GM19372 (cell line): ENCODE results near the gene CST11.

Experiments
- ATAC-seq: cut with Tn5 transposase; IDR thresholded peaks from one replicate; pipeline ENCODE4 v1.9.1; 2021; ENCODE audit warnings: mild to moderate bottlenecking, low read depth, moderate library complexity; ENCODE audit not compliant: unreplicated experiment

CST11 gene

DNA sequence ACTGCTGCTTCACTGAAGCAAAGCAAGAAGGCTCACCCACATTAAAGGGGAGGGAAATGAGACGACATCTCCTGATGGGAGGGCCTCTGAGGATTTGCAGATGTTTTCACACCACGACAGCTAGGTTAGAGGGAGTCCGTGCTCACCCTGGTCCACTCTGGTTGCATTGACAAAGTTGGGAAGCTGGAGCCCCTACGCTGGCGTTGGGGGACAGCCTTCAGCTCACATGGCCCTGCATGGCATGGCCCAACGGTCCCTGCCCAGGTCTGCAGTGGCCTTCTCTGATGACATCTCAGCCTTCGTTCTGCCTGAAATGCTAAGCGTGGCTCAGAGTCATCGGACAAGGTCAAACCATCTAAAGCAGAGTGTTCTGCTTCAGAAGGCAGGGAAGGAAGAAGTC is 27.5 kb downstream of the CST11 start:
- no peak for ATAC-seq

- ATAC-seq: peak; percentile 94
These were observed 31.4 kb downstream of the CST11 start, which contains the start of gene NAPB for GRCh38 chr20:23420943-23421931. Gene NAPB (minus strand): TSS chr20:23421488. CDS start chr20:23421402, 86 bp downstream.

DNA sequence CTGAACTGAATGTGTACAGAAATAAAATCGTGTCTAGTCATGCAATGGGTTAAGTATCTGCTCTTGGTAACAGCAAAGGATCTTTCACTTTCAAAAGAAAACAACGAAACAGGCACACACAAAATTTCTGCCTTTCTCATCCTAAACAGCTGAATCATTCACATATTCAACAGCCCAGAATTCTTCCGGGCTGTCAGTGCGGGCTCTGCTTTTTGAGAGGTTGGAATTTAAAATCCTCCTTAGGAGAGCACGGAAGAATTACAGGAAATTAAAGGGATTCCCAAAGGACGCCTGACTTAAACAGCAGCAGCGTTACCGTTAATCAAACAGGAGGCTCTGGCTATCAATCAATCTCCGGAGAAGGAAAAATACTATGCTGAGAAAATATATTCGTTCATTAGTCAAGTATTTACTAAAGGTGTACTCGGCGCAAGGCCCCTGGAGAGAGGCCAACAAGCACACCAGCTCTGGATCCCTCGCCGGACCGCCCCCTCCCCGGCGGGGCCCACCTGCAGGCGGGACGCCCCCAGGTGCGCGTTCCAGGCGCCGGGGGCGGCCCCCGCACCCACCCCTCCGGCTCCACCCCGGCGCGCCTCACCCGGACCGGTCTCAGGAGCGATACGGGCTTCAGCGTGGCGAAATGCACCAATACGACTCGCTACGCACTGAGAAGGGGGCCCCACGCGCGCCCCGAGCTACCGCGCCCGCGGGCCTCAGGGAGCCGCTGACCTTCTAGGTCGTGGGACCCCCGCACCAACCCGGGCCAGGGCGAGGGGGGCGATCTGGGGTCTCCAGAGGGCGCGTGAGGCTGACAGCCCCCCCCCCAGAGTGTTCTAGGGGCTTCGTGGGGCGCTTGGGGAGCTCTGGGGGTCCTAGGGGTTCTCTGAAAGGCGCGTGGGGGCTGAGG is 32.4 kb downstream of the CST11 start:
- no peak for ATAC-seq

DNA sequence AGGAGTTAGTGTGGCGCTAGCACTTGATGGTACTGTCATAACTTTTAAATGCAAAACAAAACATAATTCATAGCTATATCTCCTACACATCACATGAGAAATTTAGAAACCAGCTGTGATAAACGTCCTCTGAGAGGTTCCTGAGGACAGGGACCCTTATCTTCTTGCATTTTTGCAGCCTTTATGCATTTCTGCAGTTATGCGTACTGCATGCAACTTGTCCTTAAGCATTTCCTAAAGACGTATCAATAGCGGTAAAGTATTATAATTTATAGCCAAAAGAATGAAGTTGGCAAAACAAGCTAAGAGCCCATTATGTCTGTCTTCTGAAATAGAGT is 33.0 kb downstream of the CST11 start:
- ATAC-seq: no peak

DNA sequence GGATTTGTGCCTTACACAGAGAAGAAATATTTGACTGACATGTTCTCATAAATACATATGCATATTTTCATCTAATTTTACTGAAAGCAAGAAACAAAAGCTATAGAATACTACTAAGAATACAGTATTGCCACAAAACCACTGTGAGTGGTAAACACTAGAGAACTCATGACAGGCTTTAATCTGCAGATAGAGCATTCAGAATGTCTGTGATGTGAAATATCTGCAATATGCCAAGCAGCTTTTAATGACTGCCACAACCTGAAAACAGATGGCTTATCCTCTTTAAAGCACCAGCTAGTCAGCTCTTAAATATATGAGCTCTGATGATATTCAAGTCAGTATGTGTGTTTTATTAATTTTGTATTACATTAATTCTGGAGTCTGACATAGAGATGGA is 34.8 kb downstream of the CST11 start:
- ATAC-seq: no peak

GRCh38 chr20:23415959-23416583 is 36.6 kb downstream of the CST11 start:
- no peak for ATAC-seq

- no peak for ATAC-seq
These were observed 37.1 kb downstream of the CST11 start for GRCh38 chr20:23415555-23415954.

- ATAC-seq: no peak
These were observed 38.0 kb downstream of the CST11 start for GRCh38 chr20:23414526-23415188.

GRCh38 chr20:23413862-23414422 is 38.7 kb downstream of the CST11 start:
- no peak for ATAC-seq

DNA sequence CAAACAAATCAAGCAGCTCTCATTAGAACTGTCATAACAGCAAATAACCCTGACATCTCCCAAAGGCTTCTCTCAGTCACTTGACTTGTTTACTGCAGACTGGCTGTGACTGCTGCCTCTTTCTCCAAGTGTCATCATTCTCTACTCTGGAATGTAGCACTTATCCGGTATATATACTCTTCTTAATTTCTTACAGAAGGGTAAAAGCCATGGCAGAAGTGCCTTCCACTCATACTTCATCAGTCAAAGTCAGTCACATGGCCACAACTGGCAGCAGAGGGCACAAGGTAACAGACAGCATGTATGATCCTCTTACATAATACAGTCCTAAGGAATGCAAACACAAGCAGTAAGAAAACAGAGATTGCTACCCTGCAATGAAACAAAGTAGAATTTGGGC is 40.6 kb downstream of the CST11 start:
- no peak for ATAC-seq

DNA sequence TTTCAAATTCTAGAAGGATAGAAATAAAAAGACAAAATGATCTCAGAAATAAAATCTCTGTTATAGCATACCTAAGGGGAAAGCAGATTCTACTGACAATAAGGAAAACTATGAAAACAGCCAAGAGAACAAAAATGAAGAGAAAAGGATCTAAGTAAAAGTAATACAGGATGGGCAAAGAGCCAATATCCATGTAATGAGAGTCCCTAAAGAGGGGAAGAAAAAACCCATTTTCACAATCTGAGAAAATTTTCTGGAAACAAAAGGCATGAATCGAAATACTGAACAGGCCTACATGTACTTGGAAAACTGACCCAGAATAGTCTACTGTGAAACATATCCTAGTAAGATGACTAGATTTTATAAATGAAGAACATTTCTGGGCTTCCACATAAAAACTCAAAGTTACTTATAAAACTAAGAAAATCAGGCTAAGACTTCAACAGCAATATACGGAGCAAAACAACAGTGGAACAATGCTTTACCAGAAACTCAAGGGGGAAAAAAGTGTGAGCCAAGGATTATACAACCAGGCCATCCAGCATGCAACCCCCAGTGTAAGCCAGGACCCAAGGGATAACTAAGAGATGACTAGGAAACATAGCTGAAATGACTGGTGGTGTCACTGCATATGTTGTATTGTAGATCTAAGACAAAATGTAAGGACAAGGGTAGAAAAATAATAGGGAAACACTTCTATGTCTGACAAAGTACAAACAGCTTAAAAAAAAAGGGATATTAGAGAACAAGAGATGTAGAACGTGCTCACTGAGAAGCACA is 41.6 kb downstream of the CST11 start:
- ATAC-seq: no peak

GRCh38 chr20:23409800-23410199 is 42.9 kb downstream of the CST11 start:
- no peak for ATAC-seq

GRCh38 chr20:23408957-23409356 is 43.7 kb downstream of the CST11 start:
- ATAC-seq: no peak

- ATAC-seq: peak; percentile 93
These were observed 44.8 kb downstream of the CST11 start for GRCh38 chr20:23407781-23408464.

GRCh38 chr20:23406880-23407279 is 45.8 kb downstream of the CST11 start:
- no peak for ATAC-seq

- ATAC-seq: no peak
These were observed 48.5 kb downstream of the CST11 start for GRCh38 chr20:23404196-23404595.

DNA sequence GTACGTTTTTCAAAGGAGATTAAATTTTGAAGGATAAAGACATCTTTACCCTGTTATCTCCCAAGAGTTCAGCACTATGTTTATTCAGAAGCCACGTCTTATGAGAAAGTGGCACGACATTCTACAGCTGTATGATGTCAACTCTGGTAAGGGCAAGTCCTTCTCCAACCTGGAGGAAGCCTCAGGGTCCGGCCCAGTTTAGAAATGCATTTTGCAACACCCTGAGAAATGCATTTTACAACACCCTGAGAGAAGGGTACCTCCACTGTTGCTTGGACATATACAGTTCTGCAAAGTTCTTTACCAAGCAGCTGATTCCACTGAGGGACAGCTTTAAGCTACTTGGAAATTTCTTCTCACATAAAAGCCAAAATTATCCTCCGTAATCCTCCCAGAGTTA is 48.9 kb downstream of the CST11 start:
- no peak for ATAC-seq

DNA sequence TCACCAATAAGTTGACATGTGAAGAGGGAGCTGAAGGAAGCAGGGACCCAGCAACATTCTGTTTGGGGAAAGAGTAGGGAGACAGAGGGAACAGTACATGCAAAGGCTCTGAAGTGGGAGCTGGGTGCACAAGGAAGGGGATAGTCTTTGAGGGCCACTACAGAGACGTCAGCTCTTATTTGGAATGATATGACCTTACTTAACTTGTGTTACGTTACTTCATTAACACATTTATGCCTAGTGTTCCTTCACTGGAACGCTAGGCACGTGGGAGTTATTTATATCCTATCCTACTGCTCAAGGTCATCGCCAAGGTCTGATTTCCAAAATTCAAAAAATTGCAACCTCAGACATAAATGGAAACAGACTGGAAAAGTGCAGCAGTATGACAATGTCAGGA is 51.6 kb downstream of the CST11 start:
- no peak for ATAC-seq
